ENCODE results near the gene DMBT1.

Gene DMBT1

GRCh38 chr10:122674781-122675180, 114.2 kb downstream of the DMBT1 start:
- no peak for DNase-seq

GRCh38 chr10:122675278-122675677, 114.7 kb downstream of the DMBT1 start:
- no peak for DNase-seq

GRCh38 chr10:122678266-122678665, 117.7 kb downstream of the DMBT1 start:
- DNase-seq = no peak

GRCh38 chr10:122682522-122682921, 122.0 kb downstream of the DMBT1 start:
- no peak for DNase-seq

GRCh38 chr10:122688293-122688989, 127.9 kb downstream of the DMBT1 start:
- no peak for DNase-seq

GRCh38 chr10:122689146-122689820, 128.7 kb downstream of the DMBT1 start:
- DNase-seq = no peak

- DNase-seq = no peak
Observed at GRCh38 chr10:122692744-122693143, 132.2 kb downstream of the DMBT1 start.

Measured in T-helper 9 cell (primary cell).